OCI-LY3 (cell line): ENCODE results near the gene MGMT.

Source experiments
- H2AFZ ChIP-seq: fragments of 200-600, 300-600 bp; shearing (Covaris generic); 2 replicates; pipeline ENCODE4 v1.6.0; 2014; ENCODE audit warnings: antibody characterized with exemption, low read depth, low read length
- H3K27ac ChIP-seq: fragments of 200-600, 300-600 bp; sonication (generic); 2 replicates; pipeline ENCODE4 v1.5.1; 2014; ENCODE audit warnings: mild to moderate bottlenecking, low read length, moderate library complexity, mixed read lengths
- H3K27me3 ChIP-seq: fragments of 200-600, 300-600 bp; sonication (generic); 2 replicates; pipeline ENCODE4 v1.6.1; 2014; ENCODE audit warnings: low read depth, low read length, mixed read lengths
- H3K36me3 ChIP-seq: fragments of 200-600, 300-600 bp; sonication (generic); replicated peaks from 2 replicates; pipeline ENCODE3; 2014; ENCODE audit warnings: low read depth, low read length, mixed read lengths
- H3K4me1 ChIP-seq: fragments of 300-600, 200-600 bp; sonication (generic); 2 replicates; pipeline ENCODE4 v1.6.1; 2014; ENCODE audit warnings: low read length, mixed read lengths
- H3K4me2 ChIP-seq: fragments of 200-600, 300-600 bp; sonication (generic); 2 replicates; pipeline ENCODE4 v1.6.1; 2014; ENCODE audit warnings: low read length, mixed read lengths
- H3K4me3 ChIP-seq: fragments of 300-600, 200-600 bp; sonication (generic); 2 replicates; pipeline ENCODE4 v1.5.1; 2014; ENCODE audit warnings: antibody characterized with exemption, mild to moderate bottlenecking, low read length, moderate library complexity
- H3K79me2 ChIP-seq: fragments of 300-600, 200-600 bp; shearing (Covaris generic); 2 replicates; pipeline ENCODE4 v1.6.1; 2014; ENCODE audit warnings: mild to moderate bottlenecking, low read length, mixed read lengths
- H3K9ac ChIP-seq: fragments of 300-600, 200-600 bp; shearing (Covaris generic); 2 replicates; pipeline ENCODE4 v1.6.0; 2014; ENCODE audit warnings: mild to moderate bottlenecking, low read length, moderate library complexity
- H3K9me3 ChIP-seq: fragments of 200-600, 300-600 bp; shearing (Covaris generic); 2 replicates; pipeline ENCODE4 v1.6.1; 2014; ENCODE audit warnings: low read length, mixed read lengths; ENCODE audit not compliant: insufficient read depth
- H4K20me1 ChIP-seq: fragments of 200-600, 300-600 bp; sonication (generic); 2 replicates; pipeline ENCODE4 v1.6.1; 2016; ENCODE audit warnings: low read length, mixed read lengths; ENCODE audit not compliant: insufficient read depth
- EZH2phosphoT487 ChIP-seq: fragments of 200-600 bp; shearing (Covaris generic); IDR thresholded peaks from 2 replicates; pipeline ENCODE4 v1.6.1; 2018; ENCODE audit warnings: antibody characterized with exemption, mixed run types, low read depth
- TF ChIP-seq, protein P1 (sequence below): fragments of 200-600, 300-600 bp; sonication (generic); IDR thresholded peaks from 2 replicates; pipeline ENCODE4 v1.5.1; 2014; ENCODE audit warnings: antibody characterized with exemption, low read length, low read depth

MGMT gene

DNA sequence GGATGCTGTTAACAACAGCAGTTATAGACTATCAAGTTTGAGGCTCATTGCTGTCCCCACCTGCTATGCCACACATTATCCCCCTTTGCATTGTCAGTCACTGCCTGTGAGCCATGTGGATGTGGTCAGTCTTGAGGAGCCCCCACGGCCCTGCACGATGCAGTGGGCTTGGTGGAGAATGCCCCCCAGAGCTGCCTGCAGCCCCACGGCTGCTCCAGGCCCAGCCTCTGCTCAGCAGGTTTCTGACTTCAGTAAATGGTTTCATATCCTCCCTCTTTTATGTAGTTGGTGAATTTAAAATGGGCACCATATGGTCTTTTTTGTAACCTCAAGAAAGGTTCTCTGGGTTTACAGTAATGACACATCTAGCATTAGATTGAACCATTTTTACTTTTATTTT lies 332.9 kb downstream of the MGMT start:
- Histone ChIP-seq H3K27ac (no peak overlapping the region), H3K36me3 (no peaks in the 10 kb centered on the region), H3K27me3 (no peaks in the 10 kb centered on the region), H3K9me3 (no peaks in the 10 kb centered on the region), H3K4me2 (no peak overlapping the region), H3K79me2 (no peaks in the 10 kb centered on the region), H4K20me1 (no peaks in the 10 kb centered on the region), H2AFZ (no peak overlapping the region), H3K4me3 (no peak overlapping the region), H3K9ac (no peak overlapping the region), H3K4me1 (no peaks in the 10 kb centered on the region)
- no peak for TF ChIP-seq EZH2phosphoT487
- TF ChIP-seq, protein P1, sequence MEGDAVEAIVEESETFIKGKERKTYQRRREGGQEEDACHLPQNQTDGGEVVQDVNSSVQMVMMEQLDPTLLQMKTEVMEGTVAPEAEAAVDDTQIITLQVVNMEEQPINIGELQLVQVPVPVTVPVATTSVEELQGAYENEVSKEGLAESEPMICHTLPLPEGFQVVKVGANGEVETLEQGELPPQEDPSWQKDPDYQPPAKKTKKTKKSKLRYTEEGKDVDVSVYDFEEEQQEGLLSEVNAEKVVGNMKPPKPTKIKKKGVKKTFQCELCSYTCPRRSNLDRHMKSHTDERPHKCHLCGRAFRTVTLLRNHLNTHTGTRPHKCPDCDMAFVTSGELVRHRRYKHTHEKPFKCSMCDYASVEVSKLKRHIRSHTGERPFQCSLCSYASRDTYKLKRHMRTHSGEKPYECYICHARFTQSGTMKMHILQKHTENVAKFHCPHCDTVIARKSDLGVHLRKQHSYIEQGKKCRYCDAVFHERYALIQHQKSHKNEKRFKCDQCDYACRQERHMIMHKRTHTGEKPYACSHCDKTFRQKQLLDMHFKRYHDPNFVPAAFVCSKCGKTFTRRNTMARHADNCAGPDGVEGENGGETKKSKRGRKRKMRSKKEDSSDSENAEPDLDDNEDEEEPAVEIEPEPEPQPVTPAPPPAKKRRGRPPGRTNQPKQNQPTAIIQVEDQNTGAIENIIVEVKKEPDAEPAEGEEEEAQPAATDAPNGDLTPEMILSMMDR: no peak

DNA sequence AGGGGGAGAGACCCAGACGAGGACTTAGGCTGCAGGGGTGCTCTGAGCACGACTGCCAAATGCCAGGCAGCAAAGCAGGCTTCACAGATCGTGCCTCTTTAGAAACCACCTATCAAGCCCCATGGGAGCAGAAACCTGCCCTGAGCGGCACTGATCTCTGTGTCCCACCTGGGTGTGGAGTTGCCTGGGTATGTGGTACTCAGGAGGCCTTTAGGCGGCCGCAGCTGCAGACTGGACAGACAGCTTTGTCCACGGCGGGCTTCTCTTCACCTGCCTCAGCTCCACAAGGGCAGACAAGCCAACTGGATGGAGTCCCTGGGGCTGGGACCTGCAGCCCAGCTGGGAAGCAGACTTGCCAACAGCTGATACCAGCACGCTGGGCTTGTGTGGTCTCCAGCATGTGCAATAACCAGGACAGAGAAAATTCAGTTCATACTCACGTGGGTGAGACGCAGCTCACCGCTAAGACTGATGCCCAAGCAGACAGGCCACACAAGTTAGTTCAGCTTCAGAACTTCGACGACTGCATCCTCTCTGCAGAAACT lies 333.8 kb downstream of the MGMT start:
- H3K27ac ChIP-seq: no peak overlapping the region
- H3K27me3 ChIP-seq: no peaks in the 10 kb centered on the region
- no peak overlapping the region for H3K4me3 ChIP-seq
- H3K9me3 ChIP-seq: no peaks in the 10 kb centered on the region
- no peak overlapping the region for H3K9ac ChIP-seq
- no peaks in the 10 kb centered on the region for H3K4me1 ChIP-seq
- H3K4me2 ChIP-seq: no peak overlapping the region
- H3K36me3 ChIP-seq: no peaks in the 10 kb centered on the region
- H2AFZ ChIP-seq: no peak overlapping the region
- no peak for TF ChIP-seq EZH2phosphoT487
- TF ChIP-seq, protein P1: no peak
- no peaks in the 10 kb centered on the region for H3K79me2 ChIP-seq
- no peaks in the 10 kb centered on the region for H4K20me1 ChIP-seq

DNA sequence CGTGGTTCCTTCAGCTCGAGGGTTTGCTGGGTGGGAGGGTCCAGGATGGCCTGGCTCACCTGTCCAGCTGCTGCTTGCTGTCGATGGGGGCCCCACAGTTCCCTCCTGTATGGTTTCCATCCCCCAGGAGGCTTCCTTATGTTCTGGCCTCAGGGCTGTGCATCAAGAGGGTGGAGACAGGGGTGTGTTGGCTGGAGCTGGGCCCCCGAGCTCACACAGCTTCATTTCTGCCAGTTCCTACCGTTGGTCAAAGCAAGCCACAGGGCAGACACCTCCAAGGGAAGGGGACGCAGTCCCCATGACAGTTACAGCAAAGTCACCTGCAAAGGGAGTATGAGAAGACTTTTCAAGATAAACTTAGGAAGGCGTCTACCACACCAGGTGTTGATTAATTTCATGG lies 340.2 kb downstream of the MGMT start:
- Histone ChIP-seq H2AFZ (no peak overlapping the region), H3K36me3 (no peaks in the 10 kb centered on the region), H3K27me3 (no peaks in the 10 kb centered on the region), H3K4me2 (no peak overlapping the region), H3K9ac (no peak overlapping the region), H3K9me3 (no peaks in the 10 kb centered on the region), H3K79me2 (no peaks in the 10 kb centered on the region), H3K27ac (no peak overlapping the region), H3K4me1 (no peaks in the 10 kb centered on the region), H4K20me1 (no peaks in the 10 kb centered on the region), H3K4me3 (no peak overlapping the region)
- TF ChIP-seq, protein P1: no peak
- no peak for TF ChIP-seq EZH2phosphoT487

DNA sequence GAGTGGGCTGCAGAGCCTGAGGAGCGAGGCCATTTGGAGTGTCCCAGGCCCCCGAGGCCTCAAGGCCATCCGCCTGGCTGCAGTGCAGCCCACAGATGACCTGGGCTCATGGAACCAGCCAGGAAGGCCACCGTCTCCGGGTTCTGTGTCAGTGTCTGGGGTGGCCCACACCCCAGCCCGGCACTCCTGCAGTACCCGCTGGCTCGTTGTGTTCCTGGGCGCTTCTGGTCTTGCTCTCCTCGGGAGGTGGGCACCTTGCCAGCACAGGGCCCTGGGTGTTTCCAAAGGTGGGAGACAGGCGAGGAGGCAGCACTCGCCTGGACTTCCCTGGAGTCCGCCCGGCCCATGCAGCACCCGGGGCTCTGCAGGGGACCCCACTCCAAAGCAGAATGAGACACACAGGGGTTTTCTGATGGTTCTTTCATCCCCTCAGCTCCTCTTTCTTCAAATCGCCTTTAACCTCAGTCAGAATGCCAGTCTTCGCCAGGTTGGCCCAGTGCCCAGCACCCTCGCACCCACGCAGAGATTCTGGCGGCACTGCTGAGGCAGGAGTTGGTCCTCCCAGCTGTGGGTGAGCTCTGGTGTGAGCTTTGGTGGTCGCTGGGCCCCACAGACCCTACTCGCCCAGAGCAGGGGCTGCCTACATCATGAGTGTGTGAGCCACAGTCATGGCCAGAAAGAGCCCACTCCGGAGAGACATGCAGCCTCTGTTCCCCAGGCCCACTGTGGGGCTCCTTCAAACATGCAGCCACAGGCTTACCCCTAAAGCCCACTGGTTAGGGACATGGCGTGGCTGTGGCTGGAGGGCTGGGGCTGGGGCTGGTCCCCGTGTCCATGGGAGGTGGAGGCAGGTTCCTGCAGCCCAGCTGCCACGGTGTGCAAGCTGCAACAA lies 341.3 kb downstream of the MGMT start:
- Histone ChIP-seq H3K79me2 (no peaks in the 10 kb centered on the region), H2AFZ (no peak overlapping the region), H3K27me3 (no peaks in the 10 kb centered on the region), H3K4me2 (no peak overlapping the region), H3K4me1 (no peaks in the 10 kb centered on the region), H3K9me3 (no peaks in the 10 kb centered on the region), H3K36me3 (no peaks in the 10 kb centered on the region), H3K4me3 (no peak overlapping the region), H3K27ac (no peak overlapping the region), H3K9ac (no peak overlapping the region), H4K20me1 (no peaks in the 10 kb centered on the region)
- no peak for TF ChIP-seq EZH2phosphoT487
- TF ChIP-seq, protein P1: no peak
